ENCODE measurements around the gene WDR81. TPM values are rescaled to one million over a fixed set of nuclear protein-coding genes. Genes with fewer than 3 reads are reported as not detected.

WDR81 gene
- total RNA-seq: 10 to 100 TPM; 27.9 to 51.9 TPM
- 10 to 100 TPM; 26.0 to 38.5 TPM for polyA plus RNA-seq
- long read RNA-seq, donor 1: 0 reads
- long read RNA-seq, donor 2, partial matches to known transcripts: 0 of 1 reads
- long read RNA-seq, donor 2, other reads (novel, unspliced or antisense): 0 of 1 reads
- long read RNA-seq, donor 3, full-length matches to known transcripts: 1 of 1 reads
- long read RNA-seq, donor 3, partial matches to known transcripts: 0 of 1 reads
- long read RNA-seq, donor 3, other reads (novel, unspliced or antisense): 0 of 1 reads
- long read RNA-seq, donor 4: 0 reads
- long read RNA-seq, donor 5: 0 reads

DNA sequence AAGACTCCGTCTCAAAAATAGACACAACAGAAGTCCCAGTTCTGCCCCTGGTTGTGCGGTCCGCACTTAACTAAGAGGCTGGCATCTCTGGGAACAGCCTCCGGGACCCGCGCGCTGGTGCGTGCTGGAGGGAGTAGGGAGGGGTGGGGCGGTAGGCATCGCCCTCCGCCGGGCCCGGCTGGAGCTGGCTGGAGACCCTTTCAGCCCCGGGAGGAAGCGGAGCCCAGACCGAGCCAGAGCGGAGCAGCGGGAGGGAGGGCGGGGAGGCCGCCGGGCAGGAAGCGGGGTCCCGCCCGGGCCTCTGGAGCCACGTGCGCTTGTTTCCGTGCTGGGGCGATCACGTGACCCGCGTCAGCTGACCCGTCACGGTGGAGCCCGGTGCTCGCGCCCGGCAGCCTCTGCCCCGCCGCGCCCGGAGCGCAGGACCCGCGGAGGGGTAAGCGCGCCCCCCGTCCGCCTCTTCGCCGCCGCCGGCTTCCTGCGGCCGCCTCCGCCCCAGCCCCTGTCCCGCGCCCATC lies at the start of gene WDR81:
Gene WDR81 (plus strand): TSS at position 354 of the 518 bp plus-strand sequence. CDS start 256 bp downstream, outside the sequence.
- H3K4me1 ChIP-seq (ENCODE audit: control insufficient read depth in 5 of 5, insufficient read depth in 5 of 5, low read length in 5 of 5): peaks cover 0 to 16% (median 0%) of the 10 kb centered on the region in 5 donors
- peak; percentile 63 for ATAC-seq (ENCODE audit: insufficient read depth, low FRiP score)
- whole genome bisulfite sequencing, 2 donors: 0% methylated on average over 25 to 57 of the region's 57 CpGs

DNA sequence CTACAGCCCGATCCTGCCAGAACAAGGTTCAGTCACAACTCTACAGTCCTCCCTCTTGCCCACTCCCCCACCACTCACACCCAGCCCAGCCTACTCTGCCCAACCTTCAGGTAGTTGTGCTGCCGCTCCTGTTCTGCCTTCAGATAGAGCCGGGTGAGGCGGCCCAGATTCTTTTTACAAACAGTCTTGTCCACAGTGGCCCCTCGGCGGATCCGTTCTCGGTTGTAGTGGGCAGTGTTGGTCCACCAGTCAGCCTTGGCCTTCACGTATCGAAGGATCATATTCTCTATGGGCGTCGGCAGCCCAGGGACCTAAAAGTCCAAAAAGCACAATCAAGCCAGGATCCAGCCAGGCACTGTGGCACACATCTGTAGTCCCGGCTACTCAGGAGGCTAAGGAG lies 48.1 kb upstream of the WDR81 start:
- Histone ChIP-seq H3K4me1 (ENCODE audit: control insufficient read depth in 5 of 5, insufficient read depth in 5 of 5, low read length in 5 of 5) (no peaks in the 10 kb centered on the region), H3K36me3 (ENCODE audit: control insufficient read depth in 4 of 4, insufficient read depth in 4 of 4, low read length in 4 of 4) (peaks cover 72 to 79% (median 78%) of the 10 kb centered on the region in 4 donors), H3K9me3 (ENCODE audit: control insufficient read depth in 4 of 4, insufficient read depth in 3 of 4, low read length in 3 of 4) (no peaks in the 10 kb centered on the region), H3K4me3 (no peak overlapping the region), H3K9ac (ENCODE audit: insufficient read depth in 1 of 2, low read length in 2 of 2) (no peak overlapping the region), H3K27me3 (ENCODE audit: control insufficient read depth in 3 of 3, insufficient read depth in 3 of 3, low read length in 2 of 3) (no peaks in the 10 kb centered on the region), H3K27ac (ENCODE audit: low read depth in 1 of 2, low read length in 1 of 2) (no peak overlapping the region)
- DNase-seq (no peak), ATAC-seq (ENCODE audit: insufficient read depth, low FRiP score) (no peak)
- 98% methylated on average over 13 of the region's 13 CpGs for WGBS, 2 donors
- TF ChIP-seq, protein P1, sequence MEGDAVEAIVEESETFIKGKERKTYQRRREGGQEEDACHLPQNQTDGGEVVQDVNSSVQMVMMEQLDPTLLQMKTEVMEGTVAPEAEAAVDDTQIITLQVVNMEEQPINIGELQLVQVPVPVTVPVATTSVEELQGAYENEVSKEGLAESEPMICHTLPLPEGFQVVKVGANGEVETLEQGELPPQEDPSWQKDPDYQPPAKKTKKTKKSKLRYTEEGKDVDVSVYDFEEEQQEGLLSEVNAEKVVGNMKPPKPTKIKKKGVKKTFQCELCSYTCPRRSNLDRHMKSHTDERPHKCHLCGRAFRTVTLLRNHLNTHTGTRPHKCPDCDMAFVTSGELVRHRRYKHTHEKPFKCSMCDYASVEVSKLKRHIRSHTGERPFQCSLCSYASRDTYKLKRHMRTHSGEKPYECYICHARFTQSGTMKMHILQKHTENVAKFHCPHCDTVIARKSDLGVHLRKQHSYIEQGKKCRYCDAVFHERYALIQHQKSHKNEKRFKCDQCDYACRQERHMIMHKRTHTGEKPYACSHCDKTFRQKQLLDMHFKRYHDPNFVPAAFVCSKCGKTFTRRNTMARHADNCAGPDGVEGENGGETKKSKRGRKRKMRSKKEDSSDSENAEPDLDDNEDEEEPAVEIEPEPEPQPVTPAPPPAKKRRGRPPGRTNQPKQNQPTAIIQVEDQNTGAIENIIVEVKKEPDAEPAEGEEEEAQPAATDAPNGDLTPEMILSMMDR (IDR thresholded peaks at IDR 0.05; ENCODE audit: control extremely low read depth, extremely low read depth): no peak

More for the DNA sequence above, at the start of gene WDR81:
- H3K9me3 ChIP-seq (ENCODE audit: control insufficient read depth in 4 of 4, insufficient read depth in 3 of 4, low read length in 3 of 4): no peaks in the 10 kb centered on the region
- peak within 1 kb of the TSS; percentile 74 to 96 for H3K27ac ChIP-seq (ENCODE audit: low read depth in 1 of 2, low read length in 1 of 2)
- H3K36me3 ChIP-seq (ENCODE audit: control insufficient read depth in 4 of 4, insufficient read depth in 4 of 4, low read length in 4 of 4): peaks cover 0 to 27% (median 0%) of the 10 kb centered on the region in 4 donors
- peak; percentile 86 to 94 (median 90) for DNase-seq
- H3K27me3 ChIP-seq (ENCODE audit: control insufficient read depth in 3 of 3, insufficient read depth in 3 of 3, low read length in 2 of 3): no peaks in the 10 kb centered on the region
- peak within 1 kb of the TSS; percentile 57 for H3K4me3 ChIP-seq
- TF ChIP-seq, protein P1 (IDR thresholded peaks at IDR 0.05; ENCODE audit: control extremely low read depth, extremely low read depth): no peak
- no peak within 1 kb of the TSS for H3K9ac ChIP-seq (ENCODE audit: insufficient read depth in 1 of 2, low read length in 2 of 2)

DNA sequence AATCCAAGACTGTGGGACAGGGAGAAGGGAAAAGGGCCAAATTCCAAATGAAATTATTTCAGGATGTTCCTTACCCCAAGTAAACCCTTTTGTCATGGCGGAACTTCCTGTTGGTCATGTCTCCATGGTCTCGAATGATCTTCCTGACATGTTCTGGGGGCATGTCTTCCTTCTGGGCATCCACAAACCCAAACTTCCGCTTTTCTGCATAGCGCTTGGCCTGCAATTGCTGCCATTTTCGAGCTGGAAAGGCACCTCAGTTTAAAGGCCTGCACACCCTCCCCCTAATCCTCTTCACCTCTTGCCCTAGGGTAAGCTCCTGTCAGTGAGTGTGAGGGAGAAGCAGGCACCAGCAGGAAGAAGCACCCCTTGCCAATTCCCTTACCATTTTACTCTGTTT lies 41.0 kb upstream of the WDR81 start:
- DNase-seq (no peak), ATAC-seq (ENCODE audit: insufficient read depth, low FRiP score) (no peak)
- no peak overlapping the region for H3K27ac ChIP-seq (ENCODE audit: low read depth in 1 of 2, low read length in 1 of 2)
- 44 to 62% methylated on average over 5 of the region's 5 CpGs for WGBS, 2 donors
- TF ChIP-seq, protein P1 (IDR thresholded peaks at IDR 0.05; ENCODE audit: control extremely low read depth, extremely low read depth): no peak
- H3K4me3 ChIP-seq: peak overlapping the region; percentile 40
- H3K9ac ChIP-seq (ENCODE audit: insufficient read depth in 1 of 2, low read length in 2 of 2): peak overlapping the region; percentile 79 to 88
- no peaks in the 10 kb centered on the region for H3K9me3 ChIP-seq (ENCODE audit: control insufficient read depth in 4 of 4, insufficient read depth in 3 of 4, low read length in 3 of 4)
- peaks cover 0 to 14% (median 5%) of the 10 kb centered on the region in 5 donors for H3K4me1 ChIP-seq (ENCODE audit: control insufficient read depth in 5 of 5, insufficient read depth in 5 of 5, low read length in 5 of 5)
- no peaks in the 10 kb centered on the region for H3K27me3 ChIP-seq (ENCODE audit: control insufficient read depth in 3 of 3, insufficient read depth in 3 of 3, low read length in 2 of 3)
- peaks cover 35 to 48% (median 40%) of the 10 kb centered on the region in 4 donors for H3K36me3 ChIP-seq (ENCODE audit: control insufficient read depth in 4 of 4, insufficient read depth in 4 of 4, low read length in 4 of 4)

All from lung (tissue), 16 donors.